Glutamatergic neuron (in vitro differentiated cells): ENCODE measurements around the gene G6PC1. TPM values are rescaled to one million over a fixed set of nuclear protein-coding genes. Genes with fewer than 3 reads are reported as not detected.
"Not testable (repeated sequence)": the region's sequence is repeated elsewhere in the genome, so short reads cannot be mapped to it uniquely, and the experiment has no call there.

Source experiments
- DNase-seq: peaks from one replicate; pipeline ENCODE4 v3.0.0; 2022
- H3K27ac Mint-ChIP-seq: one replicate; pipeline ENCODE4 v1.8.0; 2020; ENCODE audit warnings: mild to moderate bottlenecking, mixed read lengths, inconsistent platforms; ENCODE audit not compliant: unreplicated experiment
- H3K27me3 Mint-ChIP-seq: one replicate; pipeline ENCODE4 v1.8.0; 2020; ENCODE audit warnings: mild to moderate bottlenecking, moderate library complexity, mixed read lengths, inconsistent platforms; ENCODE audit not compliant: unreplicated experiment
- H3K36me3 Mint-ChIP-seq: one replicate; pipeline ENCODE4 v1.8.0; 2020; ENCODE audit warnings: mild to moderate bottlenecking, mixed read lengths, inconsistent platforms; ENCODE audit not compliant: unreplicated experiment
- H3K4me1 Mint-ChIP-seq: one replicate; pipeline ENCODE4 v1.8.0; 2020; ENCODE audit warnings: mild to moderate bottlenecking, low read depth, mixed read lengths, inconsistent platforms; ENCODE audit not compliant: unreplicated experiment
- H3K4me3 Mint-ChIP-seq: one replicate; pipeline ENCODE4 v1.8.0; 2020; ENCODE audit warnings: mild to moderate bottlenecking, mixed read lengths, inconsistent platforms; ENCODE audit not compliant: unreplicated experiment
- H3K9me3 Mint-ChIP-seq: one replicate; pipeline ENCODE4 v1.8.0; 2020; ENCODE audit warnings: mild to moderate bottlenecking, moderate library complexity, mixed read lengths, inconsistent platforms; ENCODE audit not compliant: unreplicated experiment
- CTCF ChIP-seq: fragments of 200-600 bp; sonication (generic); IDR thresholded peaks from one replicate; pipeline ENCODE4 v1.5.0; 2021; ENCODE audit not compliant: partially characterized antibody, unreplicated experiment
- total RNA-seq: library from RNA; stranded (reverse); fragmentation: NEBNext Ultra II Directional; extraction: Animal tissue kit (Norgen Biotek cat#: 25700); gene quantifications from one replicate; pipeline ENCODE4 v1.2.1, GENCODE V29; 2021; ENCODE audit not compliant: unreplicated experiment

The G6PC1 gene
- total RNA-seq, 1 donor from 2014 or later: not detected

DNA sequence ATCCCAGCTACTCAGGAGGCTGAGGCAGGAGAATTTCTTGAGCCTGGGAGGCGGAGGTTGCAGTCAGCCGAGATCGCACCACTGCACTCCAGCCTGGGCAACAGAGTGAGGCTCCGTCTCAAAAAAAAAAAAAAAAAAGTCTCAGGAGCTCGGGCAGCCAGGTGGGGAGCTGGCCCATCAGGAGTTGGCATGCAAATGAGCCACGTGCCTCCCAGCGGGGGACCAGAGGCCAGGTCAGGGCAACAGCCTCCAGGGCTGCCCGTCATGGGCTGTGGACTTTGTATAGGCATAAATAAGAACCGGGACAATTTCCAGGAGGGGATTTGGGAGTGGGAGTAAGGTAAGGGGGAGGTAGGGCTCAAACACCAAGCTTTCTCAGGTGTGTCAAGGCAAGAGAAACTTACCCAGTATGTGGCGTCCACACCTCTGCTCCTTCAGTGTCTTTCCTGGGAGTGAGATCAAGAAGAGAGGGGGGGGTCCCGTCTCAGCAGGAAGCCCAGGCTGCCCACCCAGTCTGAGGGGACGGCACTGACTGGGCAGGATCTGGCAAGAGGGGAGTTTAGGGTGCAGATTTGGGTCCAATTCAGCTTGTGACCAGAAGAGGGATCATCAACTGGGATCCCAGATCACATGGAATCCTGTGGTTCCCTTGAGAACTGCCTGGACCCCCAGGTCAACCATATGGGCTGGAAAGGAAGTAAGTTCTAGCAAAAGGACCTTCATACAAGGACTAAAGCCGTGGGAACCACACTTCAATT, 22.3 kb upstream of the G6PC1 start:
- TF ChIP-seq CTCF: no peak
- Mint-ChIP-seq H3K36me3 (no peaks in the 10 kb centered on the region), H3K4me3 (no peak overlapping the region), H3K9me3 (no peaks in the 10 kb centered on the region), H3K4me1 (no peaks in the 10 kb centered on the region), H3K27me3 (peaks cover 5% of the 10 kb centered on the region), H3K27ac (no peak overlapping the region)
- DNase-seq: no peak

DNA sequence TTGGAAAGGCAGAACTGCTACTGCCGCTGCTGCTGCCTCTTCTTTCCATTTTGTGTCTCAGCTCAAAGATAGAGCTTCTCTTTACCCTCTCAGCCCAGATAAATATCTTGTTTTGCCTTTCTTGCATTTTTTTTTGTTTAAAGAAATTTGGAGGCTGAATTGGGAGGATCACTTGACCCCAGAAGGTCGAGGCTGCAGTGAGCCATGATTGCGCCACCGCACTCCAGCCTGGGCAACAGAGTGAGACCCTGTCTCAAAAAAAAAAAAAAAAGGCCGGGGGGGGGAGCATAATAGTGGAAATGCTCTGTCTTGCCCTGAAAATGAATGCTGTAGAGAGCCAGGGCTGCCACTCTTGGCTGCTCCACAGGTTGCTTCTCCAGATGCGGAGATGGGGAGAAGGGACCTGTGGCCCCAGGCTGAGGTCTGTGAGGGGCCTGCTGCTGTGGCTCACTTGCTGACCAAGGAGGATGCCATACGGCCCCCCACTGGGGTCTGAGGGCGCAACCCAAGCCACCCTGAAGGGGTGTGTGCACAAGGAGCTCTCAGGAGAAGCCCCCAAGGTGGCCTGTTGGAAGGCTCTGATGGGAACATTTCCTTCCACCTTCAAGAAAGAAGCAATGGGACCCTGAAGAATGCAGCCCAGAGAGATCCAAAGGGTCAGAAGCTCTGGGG, 21.5 kb upstream of the G6PC1 start:
- peaks cover 5% of the 10 kb centered on the region for H3K27me3 Mint-ChIP-seq
- no peaks in the 10 kb centered on the region for H3K4me1 Mint-ChIP-seq
- no peaks in the 10 kb centered on the region for H3K9me3 Mint-ChIP-seq
- DNase-seq: no peak
- TF ChIP-seq CTCF: no peak
- H3K36me3 Mint-ChIP-seq: no peaks in the 10 kb centered on the region
- H3K4me3 Mint-ChIP-seq: no peak overlapping the region
- H3K27ac Mint-ChIP-seq: no peak overlapping the region

DNA sequence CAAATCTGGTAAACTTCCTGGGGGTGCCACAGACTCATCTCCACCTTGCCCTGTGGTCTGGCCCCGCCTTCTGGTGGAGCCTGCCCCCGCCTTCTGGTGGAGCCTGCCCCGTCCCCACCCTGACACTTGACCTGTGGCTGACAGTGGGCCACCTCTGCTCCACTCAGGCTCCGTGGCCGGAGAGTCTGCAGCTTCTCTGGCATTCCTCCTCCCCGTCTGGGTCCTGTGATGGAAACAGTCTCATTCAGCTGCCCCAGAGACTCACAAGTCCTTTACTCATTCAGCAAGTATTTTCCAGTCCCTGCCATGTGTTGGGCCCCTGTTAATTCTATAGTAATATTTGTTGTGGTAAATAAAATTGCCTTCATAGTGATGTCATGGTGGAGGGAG, 21.0 kb upstream of the G6PC1 start:
- Mint-ChIP-seq H3K27ac (no peak overlapping the region), H3K27me3 (peaks cover 5% of the 10 kb centered on the region), H3K36me3 (no peaks in the 10 kb centered on the region), H3K4me3 (no peak overlapping the region), H3K9me3 (no peaks in the 10 kb centered on the region), H3K4me1 (no peaks in the 10 kb centered on the region)
- no peak for DNase-seq
- TF ChIP-seq CTCF: no peak

DNA sequence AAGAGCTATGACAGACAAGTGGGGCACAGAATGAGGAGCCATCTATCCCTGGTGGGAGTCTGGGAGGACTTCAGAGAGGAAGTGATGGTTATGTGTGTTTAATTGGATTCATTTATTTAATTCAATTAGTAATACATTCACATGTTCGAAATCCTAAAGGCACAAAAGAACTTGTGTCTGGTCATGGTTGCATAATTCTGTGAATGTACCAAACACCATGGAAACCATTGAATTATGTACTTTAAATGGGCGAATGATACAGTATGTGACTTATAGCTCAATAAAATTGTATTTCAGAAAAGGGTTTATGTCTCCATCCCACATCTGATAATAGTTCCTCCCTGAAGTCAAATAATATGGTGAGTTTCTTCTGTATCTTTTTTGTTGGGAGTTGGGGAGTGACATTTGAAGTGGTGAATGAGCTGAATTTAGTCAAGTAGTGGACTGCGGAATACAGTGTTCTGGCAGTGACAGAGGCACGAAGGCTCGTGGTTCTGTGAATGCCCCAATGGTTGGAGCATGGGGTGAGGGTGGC, 19.8 kb upstream of the G6PC1 start:
- Mint-ChIP-seq H3K27me3 (peaks cover 5% of the 10 kb centered on the region), H3K27ac (no peak overlapping the region), H3K9me3 (no peaks in the 10 kb centered on the region), H3K4me1 (no peaks in the 10 kb centered on the region), H3K4me3 (no peak overlapping the region), H3K36me3 (no peaks in the 10 kb centered on the region)
- no peak for TF ChIP-seq CTCF
- DNase-seq: no peak

- H3K4me1 Mint-ChIP-seq, H3K4me3 Mint-ChIP-seq, DNase-seq, H3K36me3 Mint-ChIP-seq, H3K9me3 Mint-ChIP-seq, H3K27ac Mint-ChIP-seq, H3K27me3 Mint-ChIP-seq: not testable (repeated sequence)
These were observed 18.9 kb upstream of the G6PC1 start for GRCh38 chr17:42881706-42882105.
